Activated B cell treated with CpG ODN at 0.5 μM for 24 hours (primary cell): Measurements from ENCODE around the gene AOC3. TPM values are rescaled to one million over a fixed set of nuclear protein-coding genes. Genes with fewer than 3 reads are reported as not detected.

Source experiments
- ATAC-seq: fragments of 200-7000 bp; cut with Tn5 transposase; one replicate; pipeline ENCODE4 v1.10.0; 2021; ENCODE audit warnings: low read depth, mild to moderate bottlenecking, moderate library complexity
- CTCF ChIA-PET: fragments of 350-600 bp; sonication (Branson Sonifier 250); formaldehyde crosslinking; loops from one replicate; lab custom pipeline; 2021; ENCODE audit warnings: antibody characterized with exemption; lab: Charles Lee
- POLR2A ChIA-PET: fragments of 350-600 bp; sonication (Branson Sonifier 250); formaldehyde crosslinking; loops from one replicate; lab custom pipeline; 2021; ENCODE audit warnings: antibody characterized with exemption; lab: Charles Lee
- DNase-seq: peaks from one replicate; pipeline ENCODE4 v3.0.0; 2022
- H3K27ac Mint-ChIP-seq: one replicate; pipeline ENCODE4 v1.8.0; 2020; ENCODE audit warnings: mixed read lengths
- H3K27me3 Mint-ChIP-seq: one replicate; pipeline ENCODE4 v1.8.0; 2021; ENCODE audit warnings: mixed read lengths
- H3K36me3 Mint-ChIP-seq: one replicate; pipeline ENCODE4 v1.8.0; 2021; ENCODE audit warnings: low read depth, mixed read lengths
- H3K4me1 Mint-ChIP-seq: one replicate; pipeline ENCODE4 v1.8.0; 2021; ENCODE audit warnings: mixed read lengths
- H3K4me3 Mint-ChIP-seq: one replicate; pipeline ENCODE4 v1.8.0; 2020; ENCODE audit warnings: mild to moderate bottlenecking, mixed read lengths
- H3K9me3 Mint-ChIP-seq: one replicate; pipeline ENCODE4 v1.8.0; 2020; ENCODE audit warnings: mixed read lengths
- CTCF ChIP-seq: fragments of 200-600 bp; IDR thresholded peaks from one replicate; pipeline ENCODE4 v1.8.0; 2022; ENCODE audit warnings: antibody characterized with exemption, mild to moderate bottlenecking
- intact Hi-C: fragments of 100-400 bp; cut with micrococcal nuclease; formaldehyde crosslinking; loops from one replicate; pipeline ENCODE4 v1.15.1; 2024
- total RNA-seq: library from RNA; stranded (reverse); gene quantifications from 2 replicates; pipeline ENCODE4 v1.2.3, GENCODE V29; 2022

Gene AOC3
- total RNA-seq, 1 donor from 2014 or later, result 1.4 TPM

DNA sequence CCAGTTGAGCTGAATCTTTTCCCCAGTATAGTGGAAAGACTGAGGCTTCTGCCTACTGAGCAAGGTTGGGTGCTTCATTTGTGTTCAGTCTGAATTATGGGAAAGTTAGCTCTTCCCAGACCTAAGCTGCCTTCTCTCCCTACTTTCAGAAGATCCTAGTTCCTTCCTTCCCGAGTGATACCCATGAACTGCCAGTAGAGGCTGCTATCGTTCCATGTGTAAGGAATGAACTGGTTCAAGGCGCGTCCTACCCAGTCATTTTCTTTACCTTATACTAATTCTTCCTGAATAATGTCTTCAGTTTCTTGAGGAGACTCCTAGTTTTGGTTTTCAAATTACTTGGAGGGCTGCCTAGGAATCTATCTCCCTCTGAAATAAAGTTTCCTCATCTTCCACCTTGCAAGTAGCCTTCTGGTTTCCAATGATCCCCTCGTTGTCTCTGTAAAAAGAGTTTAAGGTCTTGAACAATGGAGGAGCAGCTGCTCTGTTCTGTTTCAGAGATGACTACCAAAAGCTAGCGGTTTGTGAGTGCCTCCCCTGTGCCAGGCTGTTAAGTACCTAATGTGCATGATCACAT lies 7.6 kb upstream of the AOC3 start:
- H3K9me3 Mint-ChIP-seq, result no peaks in the 10 kb centered on the region
- peaks cover 71% of the 10 kb centered on the region for H3K36me3 Mint-ChIP-seq
- no peak for TF ChIP-seq CTCF
- ChIA-PET CTCF (interaction anchor here (1.1 to 2.5 kb wide), 4 partner anchors 11 to 371 kb away, joined by 3 to 19 read pairs (median 6); partner anchors contain the start of gene RPL27), POLR2A (interaction anchor here (0.6 to 1.9 kb wide), 5 partner anchors 10 to 472 kb away, joined by 3 to 8 read pairs (median 6); partner anchors contain the start of genes PSME3, RPL27 and TMEM106A)
- DNase-seq, result no peak
- peaks cover 17% of the 10 kb centered on the region for H3K4me1 Mint-ChIP-seq
- intact Hi-C loops, result loop anchor here (1.0 to 5.0 kb wide), 4 partner anchors 85 to 494 kb away; partner anchors contain the start of gene RPL27
- no peak overlapping the region for H3K4me3 Mint-ChIP-seq
- ATAC-seq, result peak; percentile 45
- H3K27ac Mint-ChIP-seq, result no peak overlapping the region
- H3K27me3 Mint-ChIP-seq, result no peaks in the 10 kb centered on the region

DNA sequence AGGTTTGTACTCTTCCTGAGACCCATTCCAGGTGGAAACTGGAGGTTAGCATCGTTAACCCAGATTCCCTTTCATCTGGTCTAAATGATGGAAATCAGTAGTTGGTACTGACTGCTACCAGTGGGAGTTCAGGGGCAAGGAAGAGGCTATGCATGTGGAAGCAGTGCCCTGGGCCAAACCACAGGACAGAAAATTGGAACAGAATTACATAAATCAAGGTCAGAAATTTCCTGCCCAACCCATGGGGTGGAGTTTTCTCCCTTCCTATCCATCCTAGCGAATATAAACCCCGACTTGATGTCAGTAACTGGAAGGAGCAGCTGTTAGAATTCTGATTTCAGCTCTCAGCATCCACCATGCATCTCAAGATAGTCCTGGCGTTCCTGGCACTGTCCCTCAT lies 6.7 kb upstream of the AOC3 start, which contains the start of gene AOC2:
TSS of gene AOC2 (plus strand) at position 310 of the 400 bp plus-strand sequence. CDS start at position 357, 47 bp downstream.
- Mint-ChIP-seq H3K36me3 (peaks cover 63% of the 10 kb centered on the region), H3K4me3 (no peak within 1 kb of the TSS), H3K27me3 (no peaks in the 10 kb centered on the region), H3K9me3 (no peaks in the 10 kb centered on the region), H3K4me1 (peaks cover 17% of the 10 kb centered on the region), H3K27ac (no peak within 1 kb of the TSS)
- POLR2A ChIA-PET, result interaction anchor here (1.3 to 2.1 kb wide), 3 partner anchors 154 to 471 kb away, joined by 3 to 8 read pairs (median 5); partner anchors contain the start of genes RPL27 and TMEM106A
- CTCF ChIA-PET, result interaction anchor here (1.5 to 2.5 kb wide), 3 partner anchors 85 to 328 kb away, joined by 3 to 19 read pairs (median 7); partner anchors contain the start of gene RPL27
- TF ChIP-seq CTCF, result no peak
- ATAC-seq (no peak), DNase-seq (no peak)
- intact Hi-C loops, result loop anchor here (5.0 kb wide), 1 partner anchor 493 kb away; no protein-coding TSS in a partner anchor

DNA sequence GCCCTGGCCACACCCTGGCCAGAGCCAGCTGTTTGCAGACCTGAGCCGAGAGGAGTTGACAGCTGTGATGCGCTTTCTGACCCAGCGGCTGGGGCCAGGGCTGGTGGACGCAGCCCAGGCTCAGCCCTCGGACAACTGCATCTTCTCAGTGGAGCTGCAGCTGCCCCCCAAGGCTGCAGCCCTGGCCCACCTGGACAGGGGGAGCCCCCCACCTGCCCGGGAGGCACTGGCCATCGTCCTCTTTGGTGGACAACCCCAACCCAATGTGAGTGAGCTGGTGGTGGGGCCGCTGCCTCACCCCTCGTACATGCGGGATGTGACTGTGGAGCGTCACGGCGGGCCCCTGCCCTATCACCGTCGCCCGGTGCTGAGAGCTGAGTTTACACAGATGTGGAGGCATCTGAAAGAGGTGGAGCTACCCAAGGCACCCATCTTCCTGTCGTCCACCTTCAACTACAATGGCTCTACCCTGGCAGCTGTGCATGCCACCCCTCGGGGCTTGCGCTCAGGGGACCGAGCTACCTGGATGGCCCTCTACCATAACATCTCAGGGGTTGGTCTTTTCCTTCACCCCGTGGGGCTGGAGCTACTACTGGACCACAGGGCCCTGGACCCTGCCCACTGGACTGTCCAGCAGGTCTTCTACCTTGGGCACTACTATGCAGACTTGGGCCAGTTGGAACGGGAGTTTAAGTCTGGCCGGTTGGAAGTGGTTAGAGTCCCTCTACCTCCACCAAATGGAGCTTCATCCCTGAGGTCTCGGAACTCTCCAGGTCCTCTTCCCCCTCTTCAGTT lies 6.0 kb upstream of the AOC3 start:
- H3K27ac Mint-ChIP-seq, result no peak overlapping the region
- DNase-seq (no peak), ATAC-seq (no peak)
- POLR2A ChIA-PET, result interaction anchor here (0.5 to 2.1 kb wide), 8 partner anchors 11 to 471 kb away, joined by 3 to 8 read pairs (median 3); partner anchors contain the start of genes BECN1, PSMC3IP and RPL27
- H3K9me3 Mint-ChIP-seq, result no peaks in the 10 kb centered on the region
- intact Hi-C loops, result loop anchor here (5.0 kb wide), 1 partner anchor 492 kb away; no protein-coding TSS in a partner anchor
- CTCF ChIA-PET, result interaction anchor here (1.5 kb wide), 1 partner anchor 327 kb away, joined by 3 read pairs; no protein-coding TSS in a partner anchor
- H3K4me1 Mint-ChIP-seq, result peaks cover 17% of the 10 kb centered on the region
- H3K36me3 Mint-ChIP-seq, result peaks cover 57% of the 10 kb centered on the region
- TF ChIP-seq CTCF, result no peak
- H3K4me3 Mint-ChIP-seq, result no peak overlapping the region
- H3K27me3 Mint-ChIP-seq, result no peaks in the 10 kb centered on the region

DNA sequence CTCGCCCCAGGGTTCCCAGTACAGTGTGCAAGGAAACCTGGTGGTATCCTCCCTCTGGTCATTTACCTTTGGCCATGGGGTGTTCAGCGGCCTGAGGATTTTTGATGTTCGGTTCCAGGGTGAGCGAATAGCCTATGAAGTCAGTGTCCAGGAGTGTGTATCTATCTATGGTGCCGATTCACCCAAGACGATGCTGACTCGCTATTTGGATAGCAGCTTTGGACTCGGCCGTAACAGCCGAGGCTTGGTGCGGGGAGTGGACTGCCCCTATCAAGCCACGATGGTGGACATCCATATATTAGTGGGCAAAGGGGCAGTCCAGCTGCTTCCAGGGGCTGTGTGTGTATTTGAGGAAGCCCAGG lies 5.5 kb upstream of the AOC3 start:
- Mint-ChIP-seq H3K36me3 (peaks cover 54% of the 10 kb centered on the region), H3K27ac (no peak overlapping the region), H3K9me3 (no peaks in the 10 kb centered on the region), H3K4me3 (no peak overlapping the region), H3K4me1 (peaks cover 17% of the 10 kb centered on the region), H3K27me3 (no peaks in the 10 kb centered on the region)
- DNase-seq (no peak), ATAC-seq (no peak)
- intact Hi-C loops, result no loop called here
- ChIA-PET CTCF (interaction anchor here (1.5 kb wide), 1 partner anchor 326 kb away, joined by 3 read pairs; no protein-coding TSS in a partner anchor), POLR2A (interaction anchor here (0.5 to 2.1 kb wide), 9 partner anchors 12 to 1658 kb away, joined by 3 to 8 read pairs (median 3); partner anchors contain the start of genes BECN1, GPATCH8, PSMC3IP and RPL27)
- no peak for TF ChIP-seq CTCF
